H9 (cell line): ENCODE measurements around the gene TTC7B. TPM values are rescaled to one million over a fixed set of nuclear protein-coding genes. Genes with fewer than 3 reads are reported as not detected.

Experiments used
- DNase-seq: peaks from one replicate; pipeline ENCODE4 v3.0.0-alpha.2; 2017
- H2AFZ ChIP-seq: one replicate; pipeline ENCODE4 v1.6.1; 2013; ENCODE audit warnings: mild to moderate bottlenecking, low read length, control low read depth, moderate library complexity
- H2AK5ac ChIP-seq: 2 replicates; pipeline ENCODE4 v1.6.1; 2013; ENCODE audit warnings: low read length, control low read depth, mixed read lengths; ENCODE audit not compliant: insufficient read length
- H2BK120ac ChIP-seq: one replicate; pipeline ENCODE4 v1.6.1; 2013; ENCODE audit warnings: low read depth, mild to moderate bottlenecking, low read length, control low read depth, inconsistent platforms; ENCODE audit not compliant: poor library complexity, severe bottlenecking
- H2BK12ac ChIP-seq: 2 replicates; pipeline ENCODE4 v1.6.1; 2013; ENCODE audit warnings: low read length, control low read depth, mixed read lengths, low read depth; ENCODE audit not compliant: insufficient read length
- H2BK15ac ChIP-seq: 2 replicates; pipeline ENCODE4 v1.6.1; 2013; ENCODE audit warnings: low read depth, low read length, control low read depth
- H2BK20ac ChIP-seq: one replicate; pipeline ENCODE4 v1.6.1; 2013; ENCODE audit warnings: low read depth, mild to moderate bottlenecking, low read length, control low read depth, inconsistent platforms; ENCODE audit not compliant: poor library complexity, severe bottlenecking
- H2BK5ac ChIP-seq: 2 replicates; pipeline ENCODE4 v1.6.1; 2013; ENCODE audit warnings: low read length, control low read depth, mixed read lengths; ENCODE audit not compliant: insufficient read length
- H3K14ac ChIP-seq: 2 replicates; pipeline ENCODE4 v1.6.1; 2013; ENCODE audit warnings: low read length, control low read depth; ENCODE audit not compliant: insufficient read depth
- H3K18ac ChIP-seq: 2 replicates; pipeline ENCODE4 v1.6.1; 2013; ENCODE audit warnings: low read depth, mild to moderate bottlenecking, mixed read lengths, low read length, control low read depth; ENCODE audit not compliant: insufficient read length
- H3K23ac ChIP-seq: 2 replicates; pipeline ENCODE4 v1.6.1; 2013; ENCODE audit warnings: low read length, control low read depth, mixed read lengths, low read depth; ENCODE audit not compliant: insufficient read length
- H3K23me2 ChIP-seq: 2 replicates; pipeline ENCODE4 v1.6.1; 2013; ENCODE audit warnings: low read depth, mild to moderate bottlenecking, mixed read lengths, low read length, control low read depth; ENCODE audit not compliant: insufficient read length, poor library complexity, severe bottlenecking
- H3K27ac ChIP-seq: 2 replicates; pipeline ENCODE4 v1.5.1; 2013; ENCODE audit warnings: low read length, control low read depth, mixed read lengths, low read depth; ENCODE audit not compliant: insufficient read length
- H3K27me3 ChIP-seq: 2 replicates; pipeline ENCODE4 v1.6.1; 2013; ENCODE audit warnings: low read length, control low read depth, inconsistent platforms; ENCODE audit not compliant: insufficient read depth
- H3K4ac ChIP-seq: 2 replicates; pipeline ENCODE4 v1.6.1; 2013; ENCODE audit warnings: low read depth, mild to moderate bottlenecking, control low read depth, inconsistent platforms, low read length, moderate library complexity
- H3K4me1 ChIP-seq: 2 replicates; pipeline ENCODE4 v1.6.1; 2013; ENCODE audit warnings: low read length, control low read depth, inconsistent platforms; ENCODE audit not compliant: insufficient read depth
- H3K4me2 ChIP-seq: 2 replicates; pipeline ENCODE4 v1.6.1; 2013; ENCODE audit warnings: low read length, control low read depth, mixed read lengths; ENCODE audit not compliant: insufficient read length, insufficient read depth
- H3K56ac ChIP-seq: 2 replicates; pipeline ENCODE4 v1.6.1; 2013; ENCODE audit warnings: low read depth, mild to moderate bottlenecking, mixed read lengths, low read length, control low read depth; ENCODE audit not compliant: insufficient read length
- H3K79me1 ChIP-seq: 2 replicates; pipeline ENCODE4 v1.6.1; 2013; ENCODE audit warnings: low read depth, mild to moderate bottlenecking, moderate library complexity, low read length, control low read depth, inconsistent platforms; ENCODE audit not compliant: insufficient read depth, poor library complexity, severe bottlenecking
- H3K79me2 ChIP-seq: 2 replicates; pipeline ENCODE4 v1.6.1; 2013; ENCODE audit warnings: low read length, control low read depth, inconsistent platforms; ENCODE audit not compliant: insufficient read depth
- H3K9ac ChIP-seq: 2 replicates; pipeline ENCODE4 v1.6.1; 2013; ENCODE audit warnings: low read length, control low read depth, mixed read lengths; ENCODE audit not compliant: insufficient read length; ENCODE audit errors: extremely low read depth
- H3K9me3 ChIP-seq: one replicate; pipeline ENCODE4 v1.6.1; 2013; ENCODE audit warnings: low read depth, low read length, inconsistent platforms; ENCODE audit not compliant: control insufficient read depth
- H3T11ph ChIP-seq: one replicate; pipeline ENCODE4 v1.6.1; 2013; ENCODE audit warnings: mild to moderate bottlenecking, low read length, control low read depth, inconsistent platforms
- H4K20me1 ChIP-seq: one replicate; pipeline ENCODE4 v1.6.1; 2013; ENCODE audit not compliant: control insufficient read depth, insufficient read length, insufficient read depth
- H4K5ac ChIP-seq: 2 replicates; pipeline ENCODE4 v1.6.1; 2013; ENCODE audit warnings: low read depth, mild to moderate bottlenecking, mixed read lengths, low read length, control low read depth; ENCODE audit not compliant: insufficient read length
- H4K8ac ChIP-seq: replicated peaks from 2 replicates; pipeline ENCODE4 v1.6.1; 2013; ENCODE audit warnings: low read length, control low read depth, mixed read lengths, low read depth; ENCODE audit not compliant: insufficient read length
- H4K91ac ChIP-seq: 2 replicates; pipeline ENCODE4 v1.6.1; 2013; ENCODE audit warnings: low read depth, mild to moderate bottlenecking, moderate library complexity, mixed read lengths, low read length, control low read depth; ENCODE audit not compliant: insufficient read length
- H3K27ac Mint-ChIP-seq, 3 experiments: 2 replicates in 2 of 3; 3 replicates in 1 of 3; pipeline ENCODE4 v1.8.0; 2020 to 2021; ENCODE audit warnings: mixed read lengths in 3 of 3, mild to moderate bottlenecking in 1 of 3, moderate library complexity in 1 of 3
- H3K27me3 Mint-ChIP-seq: 2 replicates; pipeline ENCODE4 v1.8.0; 2021; ENCODE audit warnings: low read depth, mild to moderate bottlenecking, moderate library complexity, mixed read lengths
- H3K36me3 Mint-ChIP-seq, 3 experiments: 2 replicates in 2 of 3; 3 replicates in 1 of 3; pipeline ENCODE4 v1.8.0; 2020 to 2021; ENCODE audit warnings: low read depth in 3 of 3, mixed read lengths in 3 of 3; ENCODE audit not compliant: insufficient read depth in 1 of 3
- H3K4me1 Mint-ChIP-seq, 2 experiments: 2 replicates each; pipeline ENCODE4 v1.8.0; 2020; ENCODE audit warnings: mixed read lengths in 2 of 2
- H3K4me3 Mint-ChIP-seq, 2 experiments: 2 replicates in 1 of 2; 3 replicates in 1 of 2; pipeline ENCODE4 v1.8.0; 2020 to 2021; ENCODE audit warnings: mild to moderate bottlenecking in 2 of 2, mixed read lengths in 2 of 2, moderate library complexity in 1 of 2
- H3K9me3 Mint-ChIP-seq, 2 experiments: 2 replicates in 1 of 2; 3 replicates in 1 of 2; pipeline ENCODE4 v1.8.0; 2020; ENCODE audit warnings: mild to moderate bottlenecking in 2 of 2, mixed read lengths in 2 of 2, moderate library complexity in 1 of 2
- WGBS: extraction: QIAGEN DNeasy Blood & Tissue Kit; methylation state at CpG from one replicate; pipeline ENCODE4 v1.1.7; 2013; ENCODE audit warnings: missing lambda C conversion rate, low lambda C conversion rate, mixed read lengths; ENCODE audit not compliant: insufficient read length; ENCODE audit errors: extremely low coverage; 5-methylcytosine and 5-hydroxymethylcytosine counted together
- total RNA-seq: library from RNA; stranded (reverse); gene quantifications from 2 replicates; pipeline ENCODE4 v1.2.1, GENCODE V29; 2021
- TF ChIP-seq, protein P1 (sequence below): fragments of 200-600 bp; sonication (generic); conservative IDR thresholded peaks from 3 replicates; pipeline ENCODE4 v1.8.0; 2021; ENCODE audit warnings: antibody characterized with exemption, mild to moderate bottlenecking

TTC7B gene
- total RNA-seq, 1 experiment from 2014 or later = 33.7 TPM

DNA sequence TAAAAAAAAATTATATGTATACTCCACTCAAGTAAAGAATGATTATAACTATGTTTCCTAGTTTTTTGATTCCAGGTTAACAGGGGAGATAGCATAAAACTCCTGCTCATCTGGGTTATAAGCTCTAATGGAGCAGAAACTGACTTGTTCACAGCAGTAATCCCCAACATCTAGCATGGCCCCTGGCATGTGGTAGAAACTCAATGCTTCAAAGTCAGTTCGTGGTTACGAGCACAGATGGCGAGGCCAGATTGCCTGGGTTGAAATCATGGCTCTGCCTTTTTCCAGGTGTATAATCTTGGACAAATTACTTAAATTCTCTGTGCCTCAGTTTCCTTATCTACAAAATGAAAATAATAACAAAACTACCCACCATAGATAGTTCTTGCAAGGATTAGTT is 183.8 kb downstream of the TTC7B start:
- H3K18ac ChIP-seq = no peak overlapping the region
- H3T11ph ChIP-seq = no peak overlapping the region
- peaks cover 15 to 24% of the 10 kb centered on the region in 2 experiments for H3K4me1 Mint-ChIP-seq
- peaks cover 4% of the 10 kb centered on the region; the same call in 1 of the 2 replicates for H3K4me1 ChIP-seq
- H3K4me2 ChIP-seq = no peak overlapping the region
- H2AK5ac ChIP-seq = no peak overlapping the region
- H3K36me3 Mint-ChIP-seq = peaks cover 0 to 13% (median 7%) of the 10 kb centered on the region in 3 experiments; a peak in 5 of 7 replicates
- no peak for DNase-seq
- no peak overlapping the region for H4K5ac ChIP-seq
- H3K4me3 Mint-ChIP-seq = no peak overlapping the region
- H2BK20ac ChIP-seq = no peak overlapping the region
- TF ChIP-seq, protein P1, sequence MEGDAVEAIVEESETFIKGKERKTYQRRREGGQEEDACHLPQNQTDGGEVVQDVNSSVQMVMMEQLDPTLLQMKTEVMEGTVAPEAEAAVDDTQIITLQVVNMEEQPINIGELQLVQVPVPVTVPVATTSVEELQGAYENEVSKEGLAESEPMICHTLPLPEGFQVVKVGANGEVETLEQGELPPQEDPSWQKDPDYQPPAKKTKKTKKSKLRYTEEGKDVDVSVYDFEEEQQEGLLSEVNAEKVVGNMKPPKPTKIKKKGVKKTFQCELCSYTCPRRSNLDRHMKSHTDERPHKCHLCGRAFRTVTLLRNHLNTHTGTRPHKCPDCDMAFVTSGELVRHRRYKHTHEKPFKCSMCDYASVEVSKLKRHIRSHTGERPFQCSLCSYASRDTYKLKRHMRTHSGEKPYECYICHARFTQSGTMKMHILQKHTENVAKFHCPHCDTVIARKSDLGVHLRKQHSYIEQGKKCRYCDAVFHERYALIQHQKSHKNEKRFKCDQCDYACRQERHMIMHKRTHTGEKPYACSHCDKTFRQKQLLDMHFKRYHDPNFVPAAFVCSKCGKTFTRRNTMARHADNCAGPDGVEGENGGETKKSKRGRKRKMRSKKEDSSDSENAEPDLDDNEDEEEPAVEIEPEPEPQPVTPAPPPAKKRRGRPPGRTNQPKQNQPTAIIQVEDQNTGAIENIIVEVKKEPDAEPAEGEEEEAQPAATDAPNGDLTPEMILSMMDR = no peak
- H3K23ac ChIP-seq = no peak overlapping the region
- no peak overlapping the region for H2BK12ac ChIP-seq
- WGBS = no CpG with 5 or more reads among the region's 3 CpGs
- H3K27me3 ChIP-seq = no peaks in the 10 kb centered on the region
- no peaks in the 10 kb centered on the region for H3K9me3 ChIP-seq
- H3K4ac ChIP-seq = no peak overlapping the region
- no peak overlapping the region for H3K56ac ChIP-seq
- no peak overlapping the region for H3K27ac Mint-ChIP-seq
- H2BK5ac ChIP-seq = no peak overlapping the region
- peaks cover 0 to 4% of the 10 kb centered on the region in 2 experiments; a peak in 2 of 5 replicates for H3K9me3 Mint-ChIP-seq
- no peak overlapping the region for H2BK15ac ChIP-seq
- H2AFZ ChIP-seq = no peak overlapping the region
- no peak overlapping the region for H3K27ac ChIP-seq
- no peak overlapping the region for H4K8ac ChIP-seq
- H3K79me1 ChIP-seq = no peaks in the 10 kb centered on the region
- H3K9ac ChIP-seq = no peak overlapping the region
- H3K27me3 Mint-ChIP-seq = no peaks in the 10 kb centered on the region
- no peaks in the 10 kb centered on the region for H3K79me2 ChIP-seq
- no peak overlapping the region for H4K91ac ChIP-seq
- H3K23me2 ChIP-seq = no peaks in the 10 kb centered on the region
- no peaks in the 10 kb centered on the region for H4K20me1 ChIP-seq
- H3K14ac ChIP-seq = no peak overlapping the region
- H2BK120ac ChIP-seq = no peak overlapping the region
